HepG2 (cell line): ENCODE measurements around the gene SPIN1. TPM values are rescaled to one million over a fixed set of nuclear protein-coding genes. Genes with fewer than 3 reads are reported as not detected.

Experiments used
- DMAP1 ChIP-seq: IDR thresholded peaks from 2 replicates; pipeline ENCODE4 v1.6.1; 2016
- ELF4 ChIP-seq: sonication (generic); formaldehyde crosslinking; IDR thresholded peaks from 2 replicates; pipeline ENCODE4 v1.5.0; 2020; ENCODE audit warnings: missing genetic modification reagents, mild to moderate bottlenecking, moderate library complexity, borderline replicate concordance
- FOXA3 ChIP-seq: IDR thresholded peaks from 2 replicates; pipeline ENCODE4 v1.6.1; 2016; ENCODE audit warnings: missing genetic modification reagents, missing compliant biosample characterization
- IKZF4 ChIP-seq: sonication (generic); formaldehyde crosslinking; IDR thresholded peaks from 2 replicates; pipeline ENCODE4 v1.5.1; 2020; ENCODE audit warnings: borderline replicate concordance, mild to moderate bottlenecking, low read depth, missing genetic modification reagents; ENCODE audit errors: not compliant biosample characterization
- MED13 ChIP-seq: sonication (generic); formaldehyde crosslinking; IDR thresholded peaks from 2 replicates; pipeline ENCODE4 v1.5.0; 2020; ENCODE audit warnings: missing genetic modification reagents
- NCOA1 ChIP-seq: sonication (generic); formaldehyde crosslinking; IDR thresholded peaks from 2 replicates; pipeline ENCODE4 v1.9.0; 2021; ENCODE audit warnings: missing genetic modification reagents
- NFE2L1 ChIP-seq: sonication (generic); formaldehyde crosslinking; IDR thresholded peaks from 2 replicates; pipeline ENCODE4 v1.4.0; 2020; ENCODE audit warnings: missing genetic modification reagents, mild to moderate bottlenecking, borderline replicate concordance
- NR3C1 ChIP-seq: sonication (generic); formaldehyde crosslinking; IDR thresholded peaks from 2 replicates; pipeline ENCODE4 v1.4.0; 2020; ENCODE audit warnings: missing genetic modification reagents
- PITX1 ChIP-seq: sonication (generic); formaldehyde crosslinking; IDR thresholded peaks from 2 replicates; pipeline ENCODE4 v1.5.1; 2020; ENCODE audit warnings: mild to moderate bottlenecking, missing genetic modification reagents
- SUZ12 ChIP-seq: fragments of 150-350 bp; IDR thresholded peaks from 2 replicates; pipeline ENCODE4 v1.6.1; 2014; ENCODE audit warnings: low read depth, low read length
- ZBTB34 ChIP-seq: sonication (generic); formaldehyde crosslinking; IDR thresholded peaks from 2 replicates; pipeline ENCODE4 v1.8.0; 2022; ENCODE audit warnings: mild to moderate bottlenecking, missing genetic modification reagents
- ZEB1 ChIP-seq: IDR thresholded peaks from 2 replicates; pipeline ENCODE4 v1.6.1; 2012; ENCODE audit warnings: mild to moderate bottlenecking, low read depth, inconsistent platforms; ENCODE audit not compliant: insufficient replicate concordance
- ZFP62 ChIP-seq: sonication (generic); formaldehyde crosslinking; IDR thresholded peaks from 2 replicates; pipeline ENCODE4 v1.4.0; 2020; ENCODE audit warnings: missing genetic modification reagents
- ZKSCAN8 ChIP-seq: IDR thresholded peaks from 2 replicates; pipeline ENCODE4 v1.6.1; 2016; ENCODE audit warnings: borderline replicate concordance, missing genetic modification reagents, missing compliant biosample characterization
- ZNF143 ChIP-seq: sonication (generic); formaldehyde crosslinking; IDR thresholded peaks from 2 replicates; pipeline ENCODE4 v1.4.0; 2020; ENCODE audit warnings: missing genetic modification reagents
- ZNF205 ChIP-seq: IDR thresholded peaks from 2 replicates; pipeline ENCODE4 v1.6.1; 2018; ENCODE audit warnings: missing biosample characterization, missing genetic modification reagents
- ZNF207 ChIP-seq: fragments of 450-650 bp; IDR thresholded peaks from 2 replicates; pipeline ENCODE4 v1.6.1; 2016; ENCODE audit warnings: antibody characterized with exemption, borderline replicate concordance
- ZNF282 ChIP-seq: fragments of 450-650 bp; IDR thresholded peaks from 2 replicates; pipeline ENCODE4 v1.6.1; 2018; ENCODE audit not compliant: partially characterized antibody
- ZNF430 ChIP-seq: sonication (generic); formaldehyde crosslinking; IDR thresholded peaks from 2 replicates; pipeline ENCODE4 v1.9.0; 2021; ENCODE audit warnings: mild to moderate bottlenecking, missing genetic modification reagents
- ZNF782 ChIP-seq: sonication (generic); formaldehyde crosslinking; IDR thresholded peaks from 2 replicates; pipeline ENCODE4 v1.4.0; 2020; ENCODE audit warnings: missing genetic modification reagents, mild to moderate bottlenecking, borderline replicate concordance
- ZNF792 ChIP-seq: IDR thresholded peaks from 2 replicates; pipeline ENCODE4 v1.6.1; 2016
- ZSCAN9 ChIP-seq: IDR thresholded peaks from 2 replicates; pipeline ENCODE4 v1.6.1; 2016; ENCODE audit warnings: borderline replicate concordance
- polyA plus RNA-seq, 8 experiments: library from polyadenylated mRNA; depleted of rRNA in 3 of 8; stranded (reverse) in 7 of 8; unstranded in 1 of 8; fragments of >200 nt; fragmentation: Illumina TruSeq in 4 of 8; extraction: Trizol in 4 of 8; gene quantifications; 2 replicates each; pipeline versions ENCODE4 v1.2.1 to v1.2.3, GENCODE V29; 2011 to 2016; ENCODE audit warnings: low read depth in 4 of 8, missing spikeins in 1 of 8, mixed read lengths in 1 of 8; ENCODE audit not compliant: insufficient read depth in 1 of 8
- total RNA-seq, 5 experiments: library from RNA; depleted of rRNA; stranded (reverse); fragments of >200 nt; fragmentation: Illumina TruSeq; extraction: Trizol; gene quantifications; 2 replicates each; pipeline ENCODE4 v1.2.3, GENCODE V29; 2016; ENCODE audit warnings: low read depth in 1 of 5
- TF ChIP-seq, protein P1 (sequence below): sonication (generic); formaldehyde crosslinking; IDR thresholded peaks from 2 replicates; pipeline ENCODE4 v1.9.0; 2021; ENCODE audit warnings: missing genetic modification reagents, borderline replicate concordance
- TF ChIP-seq, protein P2 (sequence below): IDR thresholded peaks from 2 replicates; pipeline ENCODE4 v1.6.1; 2016; ENCODE audit warnings: missing genetic modification reagents, missing compliant biosample characterization
- TF ChIP-seq, protein P3 (sequence below): fragments of 450-650 bp; IDR thresholded peaks from 2 replicates; pipeline ENCODE4 v1.6.1; 2017; ENCODE audit warnings: mild to moderate bottlenecking

The SPIN1 gene
- total and polyA plus RNA-seq, 2 of the 13 experiments (the other 11 are each of a cell fraction or from before 2014, with no cell fraction given): 20.0 to 24.3 TPM

- TF ChIP-seq ZBTB34 (CRISPR knock-in tag) (no peak), ZNF205 (CRISPR knock-in tag) (no peak), ZNF792 (CRISPR knock-in tag) (no peak), ZNF430 (CRISPR knock-in tag) (no peak), DMAP1 (CRISPR knock-in tag) (no peak), IKZF4 (no peak), SUZ12 (no peak), ZNF782 (no peak), ZNF143 (CRISPR knock-in tag) (no peak), ELF4 (no peak), NFE2L1 (no peak), ZFP62 (CRISPR knock-in tag) (no peak), ZSCAN9 (CRISPR knock-in tag) (no peak), MED13 (CRISPR knock-in tag) (no peak), PITX1 (CRISPR knock-in tag) (no peak), ZNF207 (no peak), FOXA3 (CRISPR knock-in tag) (peak; percentile 63; the same call in 1 of the 2 replicates), NCOA1 (no peak), NR3C1 (CRISPR knock-in tag) (no peak), ZKSCAN8 (CRISPR knock-in tag) (no peak), ZNF282 (no peak), ZEB1 (no peak)
- TF ChIP-seq, protein P1, sequence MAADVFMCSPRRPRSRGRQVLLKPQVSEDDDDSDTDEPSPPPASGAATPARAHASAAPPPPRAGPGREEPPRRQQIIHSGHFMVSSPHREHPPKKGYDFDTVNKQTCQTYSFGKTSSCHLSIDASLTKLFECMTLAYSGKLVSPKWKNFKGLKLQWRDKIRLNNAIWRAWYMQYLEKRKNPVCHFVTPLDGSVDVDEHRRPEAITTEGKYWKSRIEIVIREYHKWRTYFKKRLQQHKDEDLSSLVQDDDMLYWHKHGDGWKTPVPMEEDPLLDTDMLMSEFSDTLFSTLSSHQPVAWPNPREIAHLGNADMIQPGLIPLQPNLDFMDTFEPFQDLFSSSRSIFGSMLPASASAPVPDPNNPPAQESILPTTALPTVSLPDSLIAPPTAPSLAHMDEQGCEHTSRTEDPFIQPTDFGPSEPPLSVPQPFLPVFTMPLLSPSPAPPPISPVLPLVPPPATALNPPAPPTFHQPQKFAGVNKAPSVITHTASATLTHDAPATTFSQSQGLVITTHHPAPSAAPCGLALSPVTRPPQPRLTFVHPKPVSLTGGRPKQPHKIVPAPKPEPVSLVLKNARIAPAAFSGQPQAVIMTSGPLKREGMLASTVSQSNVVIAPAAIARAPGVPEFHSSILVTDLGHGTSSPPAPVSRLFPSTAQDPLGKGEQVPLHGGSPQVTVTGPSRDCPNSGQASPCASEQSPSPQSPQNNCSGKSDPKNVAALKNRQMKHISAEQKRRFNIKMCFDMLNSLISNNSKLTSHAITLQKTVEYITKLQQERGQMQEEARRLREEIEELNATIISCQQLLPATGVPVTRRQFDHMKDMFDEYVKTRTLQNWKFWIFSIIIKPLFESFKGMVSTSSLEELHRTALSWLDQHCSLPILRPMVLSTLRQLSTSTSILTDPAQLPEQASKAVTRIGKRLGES (CRISPR knock-in tag): no peak
- TF ChIP-seq, protein P2, sequence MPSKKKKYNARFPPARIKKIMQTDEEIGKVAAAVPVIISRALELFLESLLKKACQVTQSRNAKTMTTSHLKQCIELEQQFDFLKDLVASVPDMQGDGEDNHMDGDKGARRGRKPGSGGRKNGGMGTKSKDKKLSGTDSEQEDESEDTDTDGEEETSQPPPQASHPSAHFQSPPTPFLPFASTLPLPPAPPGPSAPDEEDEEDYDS (CRISPR knock-in tag): no peak
- TF ChIP-seq, protein P3, sequence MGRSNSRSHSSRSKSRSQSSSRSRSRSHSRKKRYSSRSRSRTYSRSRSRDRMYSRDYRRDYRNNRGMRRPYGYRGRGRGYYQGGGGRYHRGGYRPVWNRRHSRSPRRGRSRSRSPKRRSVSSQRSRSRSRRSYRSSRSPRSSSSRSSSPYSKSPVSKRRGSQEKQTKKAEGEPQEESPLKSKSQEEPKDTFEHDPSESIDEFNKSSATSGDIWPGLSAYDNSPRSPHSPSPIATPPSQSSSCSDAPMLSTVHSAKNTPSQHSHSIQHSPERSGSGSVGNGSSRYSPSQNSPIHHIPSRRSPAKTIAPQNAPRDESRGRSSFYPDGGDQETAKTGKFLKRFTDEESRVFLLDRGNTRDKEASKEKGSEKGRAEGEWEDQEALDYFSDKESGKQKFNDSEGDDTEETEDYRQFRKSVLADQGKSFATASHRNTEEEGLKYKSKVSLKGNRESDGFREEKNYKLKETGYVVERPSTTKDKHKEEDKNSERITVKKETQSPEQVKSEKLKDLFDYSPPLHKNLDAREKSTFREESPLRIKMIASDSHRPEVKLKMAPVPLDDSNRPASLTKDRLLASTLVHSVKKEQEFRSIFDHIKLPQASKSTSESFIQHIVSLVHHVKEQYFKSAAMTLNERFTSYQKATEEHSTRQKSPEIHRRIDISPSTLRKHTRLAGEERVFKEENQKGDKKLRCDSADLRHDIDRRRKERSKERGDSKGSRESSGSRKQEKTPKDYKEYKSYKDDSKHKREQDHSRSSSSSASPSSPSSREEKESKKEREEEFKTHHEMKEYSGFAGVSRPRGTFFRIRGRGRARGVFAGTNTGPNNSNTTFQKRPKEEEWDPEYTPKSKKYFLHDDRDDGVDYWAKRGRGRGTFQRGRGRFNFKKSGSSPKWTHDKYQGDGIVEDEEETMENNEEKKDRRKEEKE: no peak
Measured at GRCh38 chr9:88437210-88438146, 49.2 kb downstream of the SPIN1 start (continued).
